HG03521 (cell line): ENCODE data around the gene RHEX.

Experiments
- ATAC-seq: cut with Tn5 transposase; IDR thresholded peaks from one replicate; pipeline ENCODE4 v1.9.1; 2021; ENCODE audit warnings: mild to moderate bottlenecking, moderate library complexity; ENCODE audit not compliant: unreplicated experiment

RHEX gene

GRCh38 chr1:206114692-206115640, 62.0 kb downstream of the RHEX start:
- no peak for ATAC-seq

DNA sequence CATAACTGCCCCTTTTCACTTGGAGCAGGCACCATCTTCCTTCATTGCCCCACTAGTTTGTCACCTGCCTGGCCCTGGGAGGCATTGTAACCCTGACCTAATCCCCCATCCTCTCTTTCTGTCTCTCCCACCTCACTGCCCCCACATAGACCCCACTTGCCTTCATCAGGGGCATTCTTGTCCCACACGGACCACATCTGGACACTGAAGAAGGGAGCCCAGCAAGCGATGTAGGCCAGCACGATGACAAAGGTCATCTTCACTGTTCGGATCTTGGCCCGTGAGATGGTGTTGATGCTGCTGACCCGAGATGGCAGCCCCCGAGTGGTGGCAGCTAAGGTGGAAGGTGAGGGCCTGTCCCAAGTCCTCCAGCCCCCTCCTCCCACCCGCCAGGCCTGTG, 62.8 kb downstream of the RHEX start:
- no peak for ATAC-seq

DNA sequence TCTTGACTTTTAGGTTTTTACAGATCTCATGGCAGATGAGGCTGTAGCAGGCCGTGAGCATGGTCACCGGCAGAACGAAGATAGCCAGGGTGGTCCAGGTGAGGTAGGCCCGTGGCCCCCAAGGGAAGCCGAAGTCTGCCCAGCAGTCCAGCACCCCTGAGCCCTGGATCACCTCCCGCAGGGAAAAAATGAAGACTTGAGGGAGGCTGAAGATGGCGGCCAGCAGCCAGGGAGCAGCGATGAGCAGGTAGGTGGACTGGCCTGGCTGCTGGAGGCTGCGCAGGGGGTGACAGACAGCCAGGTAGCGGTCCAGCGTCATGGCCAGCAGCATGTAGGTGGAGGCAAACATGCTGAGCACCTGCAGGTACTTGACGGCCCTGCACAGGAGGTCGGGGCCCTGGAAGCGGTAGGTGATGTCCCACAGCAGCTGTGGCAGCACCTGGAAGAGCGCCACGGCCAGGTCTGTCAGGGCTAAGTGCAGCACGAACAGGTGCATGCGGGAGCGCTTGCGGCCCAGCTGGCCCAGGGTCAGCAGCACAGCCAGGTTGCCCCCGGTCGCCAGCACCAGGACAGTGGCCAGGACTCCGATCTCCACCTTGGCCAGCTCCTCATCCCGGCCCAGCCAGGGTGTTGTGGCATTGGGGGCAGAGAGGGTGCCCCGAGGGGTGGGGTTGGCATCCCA, 63.4 kb downstream of the RHEX start:
- no peak for ATAC-seq

DNA sequence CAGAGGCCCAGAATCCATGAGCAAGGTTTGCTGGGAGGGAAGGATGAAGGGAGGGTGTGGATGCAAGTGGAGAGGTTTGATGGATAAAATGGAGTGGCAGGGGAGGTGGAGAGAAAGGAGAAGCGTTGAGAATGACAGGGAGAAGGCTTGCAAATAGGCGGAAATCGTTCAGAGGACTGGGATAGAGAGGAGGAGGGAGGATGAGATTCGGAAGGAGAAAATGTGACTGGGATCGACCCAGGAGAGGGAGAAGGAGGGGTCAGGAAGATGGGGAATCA, 63.8 kb downstream of the RHEX start:
- no peak for ATAC-seq

- no peak for ATAC-seq
Measured at GRCh38 chr1:206117151-206117948, 64.4 kb downstream of the RHEX start, which contains the start of gene AVPR1B. Gene AVPR1B (minus strand): TSS chr1:206117388. CDS start chr1:206116890, 498 bp downstream.

DNA sequence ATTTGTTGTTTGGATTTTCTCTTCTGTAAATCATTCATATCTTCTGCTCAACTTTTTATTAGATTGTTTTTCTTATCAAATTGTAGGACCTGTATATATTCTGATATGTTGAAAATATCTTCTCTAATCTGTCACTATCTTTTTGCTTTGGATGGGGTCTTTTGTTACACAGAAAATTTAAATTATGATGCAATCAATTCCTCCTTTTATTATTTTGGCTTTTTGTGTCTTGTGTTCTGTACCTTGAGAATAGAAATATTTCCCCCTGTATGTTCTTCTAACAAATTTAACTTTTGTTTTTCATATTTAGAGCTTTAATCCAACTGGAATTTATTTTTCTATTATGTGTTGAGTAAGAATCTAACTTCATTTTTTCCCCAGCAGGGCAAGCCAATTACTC, 67.4 kb downstream of the RHEX start:
- no peak for ATAC-seq

GRCh38 chr1:206121269-206121668, 68.3 kb downstream of the RHEX start:
- ATAC-seq, result no peak

- ATAC-seq, result no peak
Measured at GRCh38 chr1:206122686-206123085, 69.7 kb downstream of the RHEX start.

GRCh38 chr1:206125346-206125745, 72.4 kb downstream of the RHEX start:
- no peak for ATAC-seq

DNA sequence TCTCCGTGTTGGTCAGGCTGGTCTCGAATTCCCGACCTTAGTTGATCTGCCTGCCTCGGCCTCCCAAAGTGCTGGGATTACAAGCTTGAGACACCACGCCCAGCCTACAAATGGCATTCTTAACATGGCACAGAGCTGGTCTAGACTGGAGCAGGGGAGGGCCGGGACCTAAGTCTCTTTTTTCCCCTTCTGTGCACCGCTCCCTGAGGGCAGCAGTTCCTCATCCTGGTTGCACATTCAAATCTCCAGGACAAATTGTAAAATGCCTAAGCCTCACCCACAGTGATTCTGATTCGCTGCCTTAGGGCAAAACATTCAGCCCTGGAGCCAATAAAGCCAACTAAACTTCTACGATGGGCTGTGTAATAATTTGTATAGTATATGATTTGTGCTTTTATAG, 74.4 kb downstream of the RHEX start:
- no peak for ATAC-seq

DNA sequence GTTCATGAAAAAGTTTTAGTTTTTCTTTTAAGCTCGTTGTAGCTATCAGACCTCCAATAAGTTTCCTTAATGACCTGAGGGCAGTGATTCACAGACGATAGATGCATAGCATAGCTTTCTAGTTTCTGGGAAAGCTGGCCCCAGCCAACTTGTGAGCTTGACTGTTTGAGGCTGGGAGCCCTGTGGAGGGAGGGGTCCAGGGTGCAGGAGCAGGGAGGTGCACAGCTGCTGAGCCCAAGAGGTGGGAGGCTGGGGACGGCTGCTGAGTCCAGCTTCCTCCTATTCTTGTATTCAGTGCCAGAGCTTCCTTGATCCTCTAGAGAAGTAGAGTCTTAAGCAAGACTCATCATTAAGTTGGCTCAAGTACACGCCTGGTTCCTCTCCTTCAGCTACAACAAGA, 75.2 kb downstream of the RHEX start:
- no peak for ATAC-seq

GRCh38 chr1:206131037-206131436, 78.1 kb downstream of the RHEX start:
- ATAC-seq, result no peak

GRCh38 chr1:206133751-206134415, 80.9 kb downstream of the RHEX start:
- ATAC-seq, result no peak

- ATAC-seq, result no peak
Measured at GRCh38 chr1:206135248-206135647, 82.3 kb downstream of the RHEX start.

- no peak for ATAC-seq
Measured at GRCh38 chr1:206136241-206136640, 83.3 kb downstream of the RHEX start.

DNA sequence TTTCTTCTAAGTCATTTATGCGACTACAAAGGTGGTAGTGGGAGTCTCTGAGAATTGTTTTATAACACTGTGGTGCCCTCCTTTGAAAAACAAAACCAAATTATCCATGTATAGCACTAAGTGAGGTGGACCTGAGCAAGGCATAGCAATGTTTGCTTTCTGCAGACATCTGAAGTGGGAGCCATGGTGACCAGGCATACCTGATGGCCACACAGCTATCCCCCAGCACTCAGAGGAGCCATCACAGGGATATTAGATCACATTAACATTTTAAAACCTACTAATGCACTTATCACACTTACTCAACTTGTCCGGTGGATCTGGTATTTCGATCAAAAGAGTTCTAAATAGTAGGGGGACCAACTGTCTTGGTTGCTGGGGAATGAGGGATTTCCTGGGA, 89.0 kb downstream of the RHEX start:
- ATAC-seq, result no peak

GRCh38 chr1:206142770-206143169, 89.8 kb downstream of the RHEX start:
- ATAC-seq, result no peak

- no peak for ATAC-seq
Measured at GRCh38 chr1:206143537-206144172, 90.7 kb downstream of the RHEX start.

DNA sequence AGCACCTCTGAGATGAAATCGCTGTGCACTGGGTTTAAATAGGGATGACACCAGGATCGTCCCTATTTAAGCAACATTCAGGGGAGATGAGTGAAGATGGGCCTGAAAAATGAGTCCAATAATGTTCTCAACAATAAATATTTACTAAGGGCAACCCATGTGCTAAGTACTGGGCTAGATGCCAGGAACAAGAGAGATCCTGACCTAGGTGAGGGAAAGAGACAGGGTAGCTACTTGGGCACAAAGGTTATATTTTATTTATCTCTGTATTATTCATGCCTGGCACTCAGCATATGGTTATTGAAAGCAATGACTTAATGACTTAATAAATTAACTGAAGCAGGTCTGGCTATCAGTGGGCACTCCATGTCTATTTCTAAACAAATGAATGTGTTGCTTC, 91.6 kb downstream of the RHEX start:
- ATAC-seq, result no peak

DNA sequence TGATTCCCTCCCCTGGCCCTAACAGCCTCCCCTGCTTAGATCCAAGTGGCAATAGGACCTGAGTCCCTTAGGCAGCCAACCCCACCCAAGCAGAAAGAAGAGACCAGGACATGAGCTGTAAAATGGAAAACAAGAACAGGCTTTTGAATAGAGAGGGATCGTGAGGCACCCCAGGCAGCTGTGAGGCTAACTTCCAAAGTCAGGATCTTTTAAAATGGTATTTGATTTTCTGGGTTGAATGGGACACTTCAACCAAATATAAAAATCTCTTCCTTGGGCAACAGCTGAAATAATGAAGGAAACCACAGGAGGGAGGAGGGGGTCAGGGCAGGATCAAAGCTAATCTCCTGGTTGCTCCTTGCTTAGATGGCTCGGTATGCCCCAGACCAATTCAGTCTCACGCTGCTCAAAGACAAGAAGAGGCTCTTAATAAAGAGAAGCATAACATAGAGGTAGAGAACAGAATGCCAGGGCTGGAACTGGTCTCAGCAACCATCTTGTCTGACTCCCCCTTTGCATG, 92.9 kb downstream of the RHEX start:
- no peak for ATAC-seq
